KMS-11 (cell line): Measurements from ENCODE around the gene B3GALT4.

Experiments used
- H2AFZ ChIP-seq: fragments of 200-600 bp; sonication (generic); 2 replicates; pipeline ENCODE4 v1.6.1; 2016; ENCODE audit warnings: antibody characterized with exemption, mixed run types, low read depth
- H3K27ac ChIP-seq: fragments of 200-600 bp; sonication (generic); 2 replicates; pipeline ENCODE4 v1.6.1; 2016; ENCODE audit warnings: mild to moderate bottlenecking, mixed run types
- H3K27me3 ChIP-seq: fragments of 200-600 bp; sonication (generic); 2 replicates; pipeline ENCODE4 v1.6.1; 2017; ENCODE audit warnings: mild to moderate bottlenecking, low read depth, mixed run types, moderate library complexity; ENCODE audit not compliant: insufficient read depth
- H3K36me3 ChIP-seq: fragments of 200-600 bp; sonication (generic); 2 replicates; pipeline ENCODE4 v1.6.1; 2017; ENCODE audit warnings: mild to moderate bottlenecking, mixed run types; ENCODE audit not compliant: insufficient read depth
- H3K4me1 ChIP-seq: fragments of 200-600 bp; sonication (generic); 2 replicates; pipeline ENCODE4 v1.6.1; 2016; ENCODE audit warnings: mild to moderate bottlenecking, low read depth, mixed run types; ENCODE audit not compliant: poor library complexity, severe bottlenecking
- H3K4me2 ChIP-seq: fragments of 200-600 bp; sonication (generic); 2 replicates; pipeline ENCODE4 v1.7.0; 2016; ENCODE audit warnings: mild to moderate bottlenecking, mixed run types
- H3K4me3 ChIP-seq: fragments of 200-600 bp; sonication (generic); IDR thresholded peaks from 2 replicates; pipeline ENCODE4 v1.6.1; 2017; ENCODE audit warnings: low read depth, low read length, mixed read lengths; ENCODE audit not compliant: insufficient read depth
- H3K79me2 ChIP-seq: fragments of 200-600 bp; sonication (generic); 2 replicates; pipeline ENCODE4 v1.6.1; 2016; ENCODE audit warnings: low read depth, mixed run types; ENCODE audit not compliant: insufficient read depth
- H3K9ac ChIP-seq: fragments of 200-600 bp; sonication (generic); 2 replicates; pipeline ENCODE4 v1.6.1; 2016; ENCODE audit warnings: mild to moderate bottlenecking, mixed run types
- H4K20me1 ChIP-seq: fragments of 200-600 bp; sonication (generic); 2 replicates; pipeline ENCODE4 v1.6.1; 2016; ENCODE audit warnings: mild to moderate bottlenecking, mixed run types; ENCODE audit not compliant: insufficient read depth
- TF ChIP-seq, protein P1 (sequence below): fragments of 200-600 bp; sonication (generic); conservative IDR thresholded peaks from 2 replicates; pipeline ENCODE4 v1.6.1; 2017; ENCODE audit warnings: low read depth, mild to moderate bottlenecking, antibody characterized with exemption, low read length, moderate library complexity, mixed read lengths

The B3GALT4 gene

DNA sequence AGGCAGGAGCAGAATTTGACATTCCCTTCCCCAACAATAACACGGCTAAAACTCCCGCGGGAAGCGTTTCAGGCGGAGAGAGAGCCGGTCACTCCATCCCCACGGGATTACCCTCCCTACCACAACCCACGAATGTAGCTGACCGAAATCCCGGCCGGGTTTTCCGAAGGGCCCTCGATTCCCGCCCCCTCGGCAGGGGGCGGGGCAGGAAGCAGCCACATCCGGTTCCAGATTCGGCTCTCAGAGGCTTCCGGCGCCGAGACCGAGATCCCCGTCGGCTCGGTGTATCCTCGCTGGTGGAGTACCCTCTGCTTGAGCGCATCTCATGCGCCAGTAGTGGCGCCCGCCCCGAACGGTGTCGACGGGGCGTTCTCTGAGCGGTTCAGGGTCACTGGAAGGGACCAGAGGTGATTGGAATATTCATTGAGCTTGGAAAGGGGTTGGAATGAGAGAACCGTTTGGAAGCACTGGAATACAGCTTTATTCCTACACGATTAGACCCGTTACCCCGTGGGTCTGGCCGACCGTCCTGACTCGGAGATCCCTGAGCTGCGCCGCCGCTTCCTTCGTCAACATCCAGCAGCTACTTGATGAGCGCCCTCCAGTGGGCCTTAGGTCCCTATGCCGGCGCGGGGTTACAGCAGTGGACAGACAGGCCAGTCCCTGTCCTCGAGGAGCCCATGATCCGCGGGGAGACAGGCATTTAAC, 22.5 kb downstream of the B3GALT4 start:
- Histone ChIP-seq H3K27ac (peak overlapping the region; percentile 78), H3K4me1 (peaks cover 13% of the 10 kb centered on the region), H4K20me1 (no peaks in the 10 kb centered on the region)

DNA sequence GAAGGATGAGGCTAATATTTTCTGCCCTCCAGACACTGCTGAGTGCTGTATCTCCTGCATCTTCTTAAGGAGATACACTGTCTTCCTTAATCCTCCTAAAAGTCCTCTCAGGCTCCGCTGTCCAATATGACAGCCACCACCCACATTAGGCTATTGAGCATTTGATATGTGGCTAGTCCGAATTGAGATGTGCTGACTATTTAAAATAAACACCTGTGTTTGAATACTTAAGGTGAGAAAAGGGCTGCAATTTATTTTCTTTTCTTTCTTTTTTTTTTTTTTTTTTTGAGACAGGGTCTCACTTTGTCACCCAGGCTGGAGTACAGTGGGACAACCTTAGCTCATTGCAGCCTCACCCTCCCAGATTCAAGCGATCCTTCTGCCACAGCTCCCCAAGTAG, 25.0 kb downstream of the B3GALT4 start:
- no peaks in the 10 kb centered on the region for H3K27me3 ChIP-seq
- peaks cover 13% of the 10 kb centered on the region for H3K4me1 ChIP-seq
- no peak overlapping the region for H3K9ac ChIP-seq
- H4K20me1 ChIP-seq = no peaks in the 10 kb centered on the region
- H3K27ac ChIP-seq = no peak overlapping the region
- no peak overlapping the region for H2AFZ ChIP-seq
- no peak overlapping the region for H3K4me3 ChIP-seq
- H3K79me2 ChIP-seq = no peaks in the 10 kb centered on the region
- H3K4me2 ChIP-seq = no peak overlapping the region
- TF ChIP-seq, protein P1, sequence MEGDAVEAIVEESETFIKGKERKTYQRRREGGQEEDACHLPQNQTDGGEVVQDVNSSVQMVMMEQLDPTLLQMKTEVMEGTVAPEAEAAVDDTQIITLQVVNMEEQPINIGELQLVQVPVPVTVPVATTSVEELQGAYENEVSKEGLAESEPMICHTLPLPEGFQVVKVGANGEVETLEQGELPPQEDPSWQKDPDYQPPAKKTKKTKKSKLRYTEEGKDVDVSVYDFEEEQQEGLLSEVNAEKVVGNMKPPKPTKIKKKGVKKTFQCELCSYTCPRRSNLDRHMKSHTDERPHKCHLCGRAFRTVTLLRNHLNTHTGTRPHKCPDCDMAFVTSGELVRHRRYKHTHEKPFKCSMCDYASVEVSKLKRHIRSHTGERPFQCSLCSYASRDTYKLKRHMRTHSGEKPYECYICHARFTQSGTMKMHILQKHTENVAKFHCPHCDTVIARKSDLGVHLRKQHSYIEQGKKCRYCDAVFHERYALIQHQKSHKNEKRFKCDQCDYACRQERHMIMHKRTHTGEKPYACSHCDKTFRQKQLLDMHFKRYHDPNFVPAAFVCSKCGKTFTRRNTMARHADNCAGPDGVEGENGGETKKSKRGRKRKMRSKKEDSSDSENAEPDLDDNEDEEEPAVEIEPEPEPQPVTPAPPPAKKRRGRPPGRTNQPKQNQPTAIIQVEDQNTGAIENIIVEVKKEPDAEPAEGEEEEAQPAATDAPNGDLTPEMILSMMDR = no peak
- no peaks in the 10 kb centered on the region for H3K36me3 ChIP-seq

More for the DNA sequence above, 22.5 kb downstream of the B3GALT4 start:
- no peaks in the 10 kb centered on the region for H3K27me3 ChIP-seq
- no peaks in the 10 kb centered on the region for H3K36me3 ChIP-seq
- H3K79me2 ChIP-seq = no peaks in the 10 kb centered on the region
- TF ChIP-seq, protein P1 = peak; percentile 70
- H3K4me3 ChIP-seq = no peak overlapping the region
- peak overlapping the region; percentile 93 for H3K4me2 ChIP-seq
- H3K9ac ChIP-seq = peak overlapping the region; percentile 50
- H2AFZ ChIP-seq = peak overlapping the region; percentile 20; the same call in 1 of the 2 replicates

DNA sequence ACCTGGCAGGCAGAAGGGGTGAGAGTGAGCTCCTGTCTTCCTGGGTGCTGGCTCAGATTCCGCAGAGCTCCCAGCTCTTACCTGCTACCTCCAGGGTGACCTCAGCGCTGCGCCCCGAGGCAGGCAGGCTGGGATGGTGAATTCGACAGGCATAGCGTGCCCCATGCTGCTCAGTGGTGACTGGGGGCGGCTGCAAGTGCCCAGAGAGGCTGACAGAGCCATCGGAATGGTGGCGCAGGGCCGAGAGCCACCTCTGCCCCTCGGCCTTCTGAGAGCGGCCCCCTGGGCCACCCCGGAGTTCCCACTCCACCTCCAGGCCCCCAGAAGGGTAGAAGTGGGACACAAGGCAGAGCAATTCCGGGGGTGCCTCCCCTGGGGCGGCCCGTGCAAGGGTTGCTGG, 27.3 kb downstream of the B3GALT4 start:
- Histone ChIP-seq H3K27me3 (no peaks in the 10 kb centered on the region), H4K20me1 (no peaks in the 10 kb centered on the region), H2AFZ (no peak overlapping the region), H3K4me1 (peaks cover 7% of the 10 kb centered on the region), H3K4me3 (no peak overlapping the region), H3K79me2 (peaks cover 8% of the 10 kb centered on the region; the same call in 1 of the 2 replicates), H3K36me3 (no peaks in the 10 kb centered on the region), H3K4me2 (no peak overlapping the region), H3K9ac (no peak overlapping the region), H3K27ac (no peak overlapping the region)
- TF ChIP-seq, protein P1 = no peak

DNA sequence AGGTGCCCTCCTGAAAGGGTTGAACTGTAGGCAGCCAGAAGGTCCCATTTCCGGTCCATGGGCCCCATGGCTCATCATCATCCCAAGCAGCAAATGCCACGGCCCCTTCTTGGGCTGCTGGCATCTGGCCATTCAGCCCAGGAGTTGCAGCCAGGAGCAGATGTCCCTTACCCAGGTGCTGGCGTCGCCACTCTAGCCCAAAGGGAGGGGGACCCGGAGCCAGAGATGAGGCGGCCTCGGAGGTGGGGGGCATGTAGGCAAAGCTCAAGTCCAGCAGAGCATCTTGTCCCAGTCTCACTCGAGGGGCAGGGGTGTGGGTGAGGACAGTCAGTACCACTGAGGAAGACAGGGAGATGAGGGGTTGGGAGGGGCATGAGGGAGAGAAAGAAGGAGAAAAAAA, 28.1 kb downstream of the B3GALT4 start:
- Histone ChIP-seq H3K4me3 (no peak overlapping the region), H3K36me3 (no peaks in the 10 kb centered on the region), H3K4me1 (peaks cover 5% of the 10 kb centered on the region), H4K20me1 (no peaks in the 10 kb centered on the region), H2AFZ (no peak overlapping the region), H3K9ac (no peak overlapping the region), H3K4me2 (no peak overlapping the region), H3K79me2 (peaks cover 12% of the 10 kb centered on the region; the same call in 1 of the 2 replicates), H3K27ac (no peak overlapping the region), H3K27me3 (no peaks in the 10 kb centered on the region)
- TF ChIP-seq, protein P1 = no peak
